Measurements from ENCODE around the gene ZNF609.

- TF ChIP-seq POLR2A (IDR thresholded peaks at IDR 0.05) (no peak), CTCF (IDR thresholded peaks at IDR 0.05 in 4 of 5, conservative IDR thresholded peaks at IDR 0.05 in 1 of 5) (no peak)
These were observed 168.7 kb downstream of the ZNF609 start for GRCh38 chr15:64629063-64629462.

Data from gastrocnemius medialis (tissue), 4 donors.